ENCODE data around the gene UQCRQ. TPM values are rescaled to one million over a fixed set of nuclear protein-coding genes. Genes with fewer than 3 reads are reported as not detected.

Gene UQCRQ
- total and polyA plus RNA-seq, 9 of the 15 experiments (the other 6 are each of a cell fraction or from before 2014, with no cell fraction given): 235 to 2,421 (median 883) TPM

GRCh38 chr5:132824426-132824825, 42.0 kb upstream of the UQCRQ start:
- ATAC-seq (no peak), FAIRE-seq (no peak), DNase-seq (ENCODE audit: extremely low read depth in 1 of 4, low spot score in 3 of 4) (no peak)
- CTCF ChIA-PET (ENCODE audit: low intra/inter-chr PET ratio): no interaction called here
- H3K27me3 ChIP-seq (ENCODE audit: control insufficient read depth in 2 of 2, insufficient read depth in 2 of 2, low read length in 2 of 2): no peaks in the 10 kb centered on the region
- H3K27ac ChIP-seq (ENCODE audit: extremely low read depth, low read depth, low read length): no peak overlapping the region
- no peaks in the 10 kb centered on the region for H3K9me3 ChIP-seq (replicated peaks; ENCODE audit: control insufficient read depth, insufficient read depth, low read depth, low read length)
- POLR2A ChIA-PET: interaction anchor here (0.7 to 1.3 kb wide), 4 partner anchors 23 to 1184 kb away, joined by 3 to 5 read pairs (median 3); no protein-coding TSS in a partner anchor
- TF ChIP-seq ZNF584 (CRISPR knock-in tag; IDR thresholded peaks at IDR 0.05; ENCODE audit: low read depth) (no peak), GTF3C2 (IDR thresholded peaks at IDR 0.05; ENCODE audit: borderline replicate concordance, extremely low read depth, insufficient read length) (no peak), ZNF174 (CRISPR knock-in tag; IDR thresholded peaks at IDR 0.05) (no peak), CHD7 (IDR thresholded peaks at IDR 0.05; ENCODE audit: low read depth, low read length) (no peak)
- H3K9me1 ChIP-seq (ENCODE audit: control insufficient read depth, insufficient read depth, low read length): no peaks in the 10 kb centered on the region
- H3K36me3 ChIP-seq (ENCODE audit: control insufficient read depth, insufficient read depth, low read length): peaks cover 51% of the 10 kb centered on the region; the same call in 2 of the 3 replicates
- BruUV-seq (replicated peaks): no TSS peak
- no peak overlapping the region for H3K4me3 ChIP-seq
- H3K4me1 ChIP-seq (replicated peaks in 1 of 2; ENCODE audit: control insufficient read depth in 2 of 2, insufficient read depth in 2 of 2, low read length in 2 of 2): peaks cover 11 to 27% of the 10 kb centered on the region in 2 experiments; a peak in 4 of 5 replicates
- in situ Hi-C loops (cut with MboI): no loop called here
- 83% methylated on average over 3 of the region's 3 CpGs for WGBS (ENCODE audit: insufficient coverage, low coverage, missing lambda C conversion rate)
- H4K20me1 ChIP-seq (replicated peaks; ENCODE audit: control insufficient read depth, insufficient read depth, low read length): no peaks in the 10 kb centered on the region
- no peak overlapping the region for H3K9ac ChIP-seq (ENCODE audit: insufficient read depth in 1 of 2, low read depth in 2 of 2, low read length in 2 of 2)
- H2AFZ ChIP-seq (ENCODE audit: low read depth, low read length): no peak overlapping the region
- H3K4me2 ChIP-seq (ENCODE audit: insufficient read depth, low read length): no peak overlapping the region
- peaks cover 13% of the 10 kb centered on the region for H3K79me2 ChIP-seq (ENCODE audit: control insufficient read depth, insufficient read depth, low read length)
- intact Hi-C loops (cut with micrococcal nuclease): loop anchor here (5.0 kb wide), 2 partner anchors 162 to 232 kb away; no protein-coding TSS in a partner anchor
